NT2/D1 (cell line): ENCODE measurements around the gene TRAF2.

Experiments used
- SUZ12 ChIP-seq: IDR thresholded peaks from 2 replicates; pipeline ENCODE4 v1.6.1; 2011; ENCODE audit not compliant: insufficient read length, insufficient read depth; ENCODE audit errors: extremely low read depth
- YY1 ChIP-seq: IDR thresholded peaks from 2 replicates; pipeline ENCODE4 v1.6.1; 2011; ENCODE audit not compliant: insufficient read length, insufficient read depth

DNA sequence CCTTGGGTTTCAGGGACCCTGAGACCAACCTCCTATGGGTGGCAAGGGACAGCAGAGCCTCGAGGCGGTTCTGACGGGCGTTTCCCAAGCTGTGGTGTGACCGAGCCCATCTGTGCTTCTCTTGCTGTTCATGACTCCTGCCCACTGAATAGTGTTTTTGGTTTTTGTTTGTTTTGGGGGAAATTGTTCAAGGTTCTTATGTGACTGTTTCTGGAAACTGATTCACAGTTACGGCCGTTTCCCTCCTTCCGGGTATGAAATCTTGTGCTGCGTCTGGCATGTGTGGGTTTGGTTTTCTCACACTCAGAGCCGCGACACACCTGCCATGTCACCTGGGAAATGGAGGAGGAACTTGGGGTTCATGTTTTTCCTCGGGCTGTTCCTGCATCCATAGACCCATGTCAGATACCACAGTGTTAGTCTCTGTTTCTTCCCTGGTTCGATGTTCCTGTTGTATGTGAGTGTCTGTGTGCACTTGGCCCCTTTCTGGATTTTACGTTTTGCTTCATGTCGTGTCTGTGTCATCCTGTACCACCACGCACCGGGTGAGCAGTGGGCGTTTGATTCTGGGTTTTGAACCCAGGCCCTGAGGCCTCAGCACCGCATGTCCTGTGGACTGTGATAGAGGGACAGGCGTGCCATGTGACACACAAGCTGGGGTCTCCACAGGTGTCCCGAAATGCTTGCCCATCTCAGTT, 29.5 kb downstream of the TRAF2 start:
- TF ChIP-seq YY1: no peak
- TF ChIP-seq SUZ12: no peak
